Ascending aorta (tissue), 2 donors: ENCODE data around the gene MACROH2A1. TPM values are rescaled to one million over a fixed set of nuclear protein-coding genes. Genes with fewer than 3 reads are reported as not detected.

Source experiments
- DNase-seq, 2 donors: peaks; one replicate each; pipeline ENCODE4 v3.0.0-alpha.2; 2019; ENCODE audit warnings: low spot score in 2 of 2
- H3K27ac ChIP-seq, 2 donors: fragments of 200-600 bp; sonication (generic); one replicate each; pipeline ENCODE4 v1.5.1; 2016 to 2017; ENCODE audit warnings: mild to moderate bottlenecking in 1 of 2
- H3K27me3 ChIP-seq: fragments of 200-600 bp; sonication (generic); one replicate; pipeline ENCODE4 v1.5.1; 2017
- H3K36me3 ChIP-seq, 2 donors: fragments of 200-600 bp; sonication (generic); one replicate each; pipeline ENCODE4 v1.5.1; 2016
- H3K4me1 ChIP-seq, 2 donors: fragments of 200-600 bp; sonication (generic); one replicate each; pipeline ENCODE4 v1.5.1; 2016 to 2017; ENCODE audit warnings: mild to moderate bottlenecking in 1 of 2
- H3K4me3 ChIP-seq, 2 donors: fragments of 200-600 bp; sonication (generic); one replicate each; pipeline ENCODE4 v1.5.1; 2016 to 2017; ENCODE audit warnings: mild to moderate bottlenecking in 1 of 2
- H3K9me3 ChIP-seq, 2 donors: fragments of 200-600 bp; sonication (generic); one replicate each; pipeline ENCODE4 v1.5.1; 2016
- CTCF ChIP-seq, 3 experiments: fragments of 200-600 bp in 2 of 3; fragments of 450-650 bp in 1 of 3; sonication (generic) in 2 of 3; IDR thresholded peaks; one replicate each; pipeline ENCODE4 v1.5.1; 2016 to 2019; ENCODE audit warnings: antibody characterized with exemption in 3 of 3, mild to moderate bottlenecking in 1 of 3, moderate library complexity in 1 of 3
- intact Hi-C: fragments of 100-400 bp; cut with DNase I; formaldehyde crosslinking; loops from one replicate; pipeline ENCODE4 v1.15.1; 2023
- total RNA-seq: library from RNA; depleted of rRNA; stranded (reverse); fragments of >200 nt; gene quantifications from one replicate; pipeline ENCODE4 v1.1.0, GENCODE V29; 2016

Gene MACROH2A1
- total RNA-seq, 1 donor from 2014 or later, result 216 TPM

- intact Hi-C loops, result no loop called here
- H3K4me3 ChIP-seq, result no peak overlapping the region
- H3K36me3 ChIP-seq, result no peaks in the 10 kb centered on the region
- no peak overlapping the region for H3K27ac ChIP-seq
- no peaks in the 10 kb centered on the region for H3K9me3 ChIP-seq
- no peaks in the 10 kb centered on the region for H3K27me3 ChIP-seq
- no peaks in the 10 kb centered on the region for H3K4me1 ChIP-seq
- TF ChIP-seq CTCF (IDR thresholded peaks at IDR 0.05), result no peak
- peak in 1 of 2 donors; percentile 60 for DNase-seq
Observed at GRCh38 chr5:135445306-135445985, 46.4 kb upstream of the MACROH2A1 start.

GRCh38 chr5:135444881-135445280 lies 45.9 kb upstream of the MACROH2A1 start:
- H3K36me3 ChIP-seq, result no peaks in the 10 kb centered on the region
- H3K27me3 ChIP-seq, result no peaks in the 10 kb centered on the region
- intact Hi-C loops, result no loop called here
- DNase-seq, result peak in 1 of 2 donors; percentile 25
- no peak overlapping the region for H3K4me3 ChIP-seq
- TF ChIP-seq CTCF (IDR thresholded peaks at IDR 0.05), result no peak
- no peak overlapping the region for H3K27ac ChIP-seq
- no peaks in the 10 kb centered on the region for H3K4me1 ChIP-seq
- H3K9me3 ChIP-seq, result no peaks in the 10 kb centered on the region

- no peaks in the 10 kb centered on the region for H3K9me3 ChIP-seq
- H3K27ac ChIP-seq, result no peak overlapping the region
- no peak for TF ChIP-seq CTCF (IDR thresholded peaks at IDR 0.05)
- H3K27me3 ChIP-seq, result no peaks in the 10 kb centered on the region
- no peak overlapping the region for H3K4me3 ChIP-seq
- peak in 1 of 2 donors; percentile 27 for DNase-seq
- no peaks in the 10 kb centered on the region for H3K4me1 ChIP-seq
- intact Hi-C loops, result no loop called here
- H3K36me3 ChIP-seq, result no peaks in the 10 kb centered on the region
Observed at GRCh38 chr5:135444360-135444759, 45.3 kb upstream of the MACROH2A1 start.

GRCh38 chr5:135443161-135443960 lies 44.3 kb upstream of the MACROH2A1 start:
- no peaks in the 10 kb centered on the region for H3K36me3 ChIP-seq
- H3K27ac ChIP-seq, result no peak overlapping the region
- peak in 1 of 2 donors; percentile 35 for DNase-seq
- H3K27me3 ChIP-seq, result no peaks in the 10 kb centered on the region
- intact Hi-C loops, result no loop called here
- no peak for TF ChIP-seq CTCF (IDR thresholded peaks at IDR 0.05)
- no peaks in the 10 kb centered on the region for H3K9me3 ChIP-seq
- peaks cover 0 to 2% of the 10 kb centered on the region in 2 donors for H3K4me1 ChIP-seq
- no peak overlapping the region for H3K4me3 ChIP-seq

GRCh38 chr5:135442431-135443160 lies 43.6 kb upstream of the MACROH2A1 start:
- Histone ChIP-seq H3K27ac (no peak overlapping the region), H3K36me3 (no peaks in the 10 kb centered on the region), H3K9me3 (no peaks in the 10 kb centered on the region), H3K4me3 (no peak overlapping the region), H3K4me1 (peaks cover 0 to 8% of the 10 kb centered on the region in 2 donors), H3K27me3 (no peaks in the 10 kb centered on the region)
- no peak for TF ChIP-seq CTCF (IDR thresholded peaks at IDR 0.05)
- peak in 1 of 2 donors; percentile 53 for DNase-seq
- intact Hi-C loops, result no loop called here
